DND-41 (cell line): ENCODE results near the gene HDGFL3.

ENCODE experiments used
- CTCF ChIP-seq: IDR thresholded peaks from 2 replicates; pipeline ENCODE4 v1.5.1; 2012; ENCODE audit warnings: borderline replicate concordance, low read length, moderate library complexity, mild to moderate bottlenecking; ENCODE audit not compliant: poor library complexity, severe bottlenecking; ENCODE audit errors: extremely low read depth
- EZH2 ChIP-seq: IDR thresholded peaks from 3 replicates; pipeline ENCODE4 v1.6.1; 2012; ENCODE audit warnings: borderline replicate concordance, low read depth, mild to moderate bottlenecking, moderate library complexity, low read length, inconsistent platforms; ENCODE audit not compliant: severe bottlenecking

GRCh38 chr15:83208367-83208661, 691 bp upstream of the HDGFL3 start:
- TF ChIP-seq CTCF (no peak), EZH2 (no peak)
